Anterior cingulate cortex (tissue), 58 donors: ENCODE data around the gene ABCB4.
"Not testable (repeated sequence)": the region's sequence is repeated elsewhere in the genome, so short reads cannot be mapped to it uniquely, and the experiment has no call there.

ENCODE experiments used
- DNase-seq, 58 donors: peaks; one replicate each; lab custom pipeline; 2025; lab: John Stamatoyannopoulos, UW

ABCB4 gene

DNA sequence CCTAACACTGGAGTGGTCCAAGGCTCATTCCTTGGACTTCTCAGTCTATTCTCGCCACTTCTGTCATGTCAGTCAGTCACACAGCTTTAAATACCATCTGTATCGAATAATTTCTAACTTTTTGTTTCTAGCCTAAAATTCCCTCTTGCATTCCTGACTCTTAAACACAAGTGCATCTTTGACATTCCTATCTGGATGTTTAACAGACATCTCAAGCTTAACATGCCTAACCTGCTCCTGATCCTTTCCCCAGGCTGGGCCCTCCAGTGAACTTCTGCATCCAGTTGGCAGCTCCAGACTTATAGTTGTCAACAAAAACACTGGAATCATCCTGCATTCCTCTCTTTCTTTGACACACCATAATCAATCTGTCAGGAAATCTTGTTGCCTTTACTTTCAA is 4.5 kb upstream of the ABCB4 start:
- DNase-seq: no peak

DNA sequence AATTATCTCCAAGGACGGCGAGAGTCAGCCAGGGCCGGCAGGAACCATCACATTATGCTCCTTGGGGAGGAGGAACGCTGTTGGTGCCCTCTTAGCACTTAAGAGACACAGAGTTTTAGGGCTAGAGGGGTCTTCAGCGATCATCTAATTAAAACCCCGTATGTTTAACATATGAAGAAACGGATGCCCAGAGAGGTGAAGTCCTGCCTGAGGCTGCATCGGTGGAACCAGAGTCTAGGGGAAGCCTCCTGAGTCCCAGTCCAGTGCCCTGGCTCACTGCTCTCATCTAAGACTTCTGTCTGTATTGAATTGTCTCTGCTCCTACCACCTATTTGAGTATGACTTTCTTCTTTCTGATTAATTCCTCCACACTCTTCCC is 688 bp upstream of the ABCB4 start:
- no peak for DNase-seq

DNA sequence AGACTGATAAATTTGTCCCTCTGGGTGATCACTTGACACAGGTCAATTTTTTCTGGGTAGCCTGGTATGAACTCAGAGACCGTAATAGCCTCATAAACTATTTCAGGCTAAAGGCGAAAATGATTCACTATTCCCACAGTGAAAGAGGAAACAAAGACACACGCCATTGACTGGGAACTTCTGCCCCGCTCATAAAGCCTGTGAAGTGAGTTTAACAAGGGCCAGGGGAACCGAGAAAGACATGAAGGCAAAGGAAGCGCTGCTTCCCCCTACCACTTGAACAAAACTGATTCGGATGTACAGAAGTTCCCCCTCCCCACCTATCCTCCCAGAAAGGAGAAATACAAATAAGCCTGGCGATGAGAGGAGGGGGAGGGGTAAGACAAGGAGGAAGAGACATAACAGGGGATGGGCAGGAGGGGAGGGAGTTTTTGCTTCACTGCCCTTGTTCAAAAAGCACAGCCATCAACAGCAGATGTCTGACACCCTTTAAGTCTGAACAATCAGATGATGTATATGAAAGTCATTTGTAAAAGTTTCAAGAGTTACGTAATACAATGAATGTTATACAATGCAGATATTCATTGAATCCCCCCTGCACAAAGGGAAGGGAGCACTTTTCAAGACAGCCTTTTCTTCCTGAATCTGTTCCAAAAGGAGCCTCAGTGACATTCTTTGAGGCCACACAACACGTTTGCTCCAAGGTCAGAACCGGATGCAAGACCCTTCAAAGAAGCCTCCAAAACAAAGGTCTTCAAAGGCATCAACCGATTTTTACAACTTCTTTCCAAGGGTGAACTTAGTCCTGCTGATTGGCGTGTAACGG is 734 bp downstream of the ABCB4 start:
- DNase-seq: peak in 10 of 58 donors; percentile 2 to 29 (median 6)

DNA sequence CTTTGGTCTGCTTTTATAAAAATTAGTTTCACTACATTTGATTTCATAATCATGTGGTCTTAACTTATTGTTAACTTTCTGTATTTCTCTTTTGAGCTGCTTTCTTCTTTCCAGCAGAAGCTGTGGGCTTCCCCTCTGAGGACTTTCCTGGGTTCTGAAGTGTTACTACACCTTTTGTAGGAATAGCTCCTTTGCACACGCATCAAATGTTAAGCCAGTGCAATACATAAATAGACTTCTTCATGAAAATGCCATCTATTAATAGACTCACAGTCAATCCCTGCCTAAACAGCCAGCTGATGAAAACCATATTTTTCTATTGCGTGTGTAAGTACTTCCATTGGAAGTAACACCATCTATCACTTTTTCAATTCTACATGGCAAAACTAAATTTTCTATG is 1.5 kb downstream of the ABCB4 start:
- no peak for DNase-seq

DNA sequence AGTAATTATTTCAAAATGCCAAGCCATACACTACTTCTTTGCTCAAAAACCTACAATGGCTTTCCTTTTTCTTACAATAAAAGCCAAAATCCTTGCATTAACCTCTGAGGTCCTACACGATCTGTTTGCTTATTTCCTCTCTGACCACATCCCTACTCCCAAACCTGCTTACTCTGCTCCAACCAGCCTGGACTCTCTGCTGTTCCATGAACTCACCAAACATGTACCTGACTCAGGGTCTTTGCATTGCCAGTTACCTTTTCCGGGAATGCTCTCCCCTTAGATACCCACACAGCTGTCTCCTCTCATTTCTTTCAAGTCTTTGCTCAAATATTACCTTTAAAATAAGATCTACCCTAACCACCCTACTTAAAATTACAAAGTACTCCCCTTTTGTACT is 2.3 kb downstream of the ABCB4 start:
- DNase-seq: no peak

DNA sequence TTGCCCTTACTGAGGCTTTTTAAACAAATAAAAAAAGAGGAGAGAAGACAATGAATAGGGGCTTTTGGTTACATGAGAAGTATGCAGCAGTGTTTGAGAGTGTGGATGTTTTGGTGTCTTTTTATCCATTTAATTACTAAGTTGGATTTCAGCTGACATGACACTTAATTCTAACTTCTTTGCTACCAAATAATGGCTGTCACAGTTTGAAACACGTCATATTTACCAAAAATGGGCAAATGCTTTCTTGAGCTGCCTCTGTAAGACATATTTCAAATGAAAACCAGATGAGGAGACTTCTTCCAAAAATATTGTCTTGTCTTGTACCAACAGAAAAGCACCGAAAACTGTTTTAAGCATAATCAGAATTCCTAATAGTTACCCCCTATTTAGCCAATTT is 4.0 kb downstream of the ABCB4 start:
- DNase-seq: no peak

DNA sequence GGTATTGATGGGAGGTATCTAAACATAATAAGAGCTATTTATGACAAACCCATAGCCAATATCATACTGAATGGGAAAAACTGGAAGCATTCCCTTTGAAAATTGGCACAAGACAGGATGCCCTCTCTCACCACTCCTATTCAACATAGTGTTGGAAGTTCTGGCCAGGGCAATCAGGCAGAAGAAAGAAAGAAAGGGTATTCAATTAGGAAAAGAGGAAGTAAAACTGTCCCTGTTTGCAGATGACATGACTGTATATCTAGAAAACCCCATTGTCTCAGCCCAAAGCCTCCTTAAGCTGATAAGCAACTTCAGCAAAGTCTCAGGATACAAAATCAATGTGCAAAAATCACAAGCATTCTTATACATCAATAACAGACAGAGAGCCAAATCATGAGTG is 6.3 kb downstream of the ABCB4 start:
- DNase-seq: not testable (repeated sequence)

DNA sequence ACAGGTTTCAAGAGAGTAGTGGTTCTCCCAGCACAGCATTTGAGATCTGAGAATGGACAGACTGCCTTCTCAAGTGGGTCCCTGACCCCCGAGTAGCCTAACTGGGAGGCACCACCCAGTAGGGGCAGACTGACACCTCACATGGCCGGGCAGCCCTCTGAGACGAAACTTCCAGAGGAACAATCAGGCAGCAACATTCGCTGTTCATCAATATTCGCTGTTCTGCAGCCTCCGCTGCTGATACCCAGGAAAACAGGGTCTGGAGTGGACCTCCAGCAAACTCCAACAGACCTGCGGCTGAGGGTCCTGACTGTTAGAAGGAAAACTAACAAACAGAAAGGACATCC is 10.0 kb downstream of the ABCB4 start:
- DNase-seq: not testable (repeated sequence)

DNA sequence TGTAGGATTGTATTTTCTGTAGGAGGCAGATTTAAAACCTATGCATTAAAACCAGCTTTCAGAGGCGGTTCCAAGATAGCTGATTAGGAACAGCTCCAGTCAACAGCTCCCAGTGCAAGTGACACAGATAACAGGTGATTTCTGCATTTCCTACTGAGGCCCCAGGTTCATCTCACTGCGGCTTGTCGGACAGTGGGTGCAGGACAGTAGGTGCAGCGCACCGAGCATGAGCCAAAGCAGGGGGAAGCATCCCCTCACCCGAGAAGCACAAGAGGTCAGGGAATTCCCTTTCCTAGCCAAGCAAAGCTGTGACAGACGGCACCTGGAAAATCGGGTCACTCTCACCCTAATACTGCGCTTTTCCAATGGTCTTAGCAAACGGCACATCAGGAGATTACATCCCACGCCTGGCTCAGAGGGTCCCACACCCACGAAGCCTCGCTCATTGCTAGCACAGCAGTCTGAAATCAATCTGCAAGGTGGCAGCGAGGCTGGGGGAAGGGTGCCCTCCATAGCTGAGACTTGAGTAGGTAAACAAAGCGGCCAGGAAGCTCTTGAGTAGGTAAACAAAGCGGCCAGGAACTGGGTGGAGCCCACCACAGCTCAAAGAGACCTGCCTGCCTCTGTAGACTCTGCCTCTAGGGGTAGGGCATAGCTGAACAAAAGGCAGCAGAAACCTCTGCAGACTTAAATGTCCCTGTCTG is 10.5 kb downstream of the ABCB4 start:
- not testable (repeated sequence) for DNase-seq

DNA sequence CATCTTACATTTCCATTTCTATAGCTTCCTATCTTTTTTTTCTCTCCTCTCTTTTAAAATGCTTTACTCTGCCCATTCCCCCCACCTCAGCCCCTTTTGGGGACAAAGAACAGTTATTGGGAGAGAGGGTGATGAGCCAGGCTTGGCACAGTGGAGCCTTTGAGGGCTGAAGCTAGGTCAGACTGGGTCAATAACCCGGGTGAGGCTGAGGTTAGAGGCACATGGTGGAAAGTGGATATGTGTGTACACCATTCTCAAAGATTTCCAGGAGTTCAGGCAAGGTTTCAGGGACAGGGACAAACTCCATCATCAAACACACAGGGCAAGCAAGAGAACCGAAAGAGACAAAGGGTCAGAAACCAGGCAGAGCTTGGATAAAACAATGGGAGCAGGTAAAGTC is 11.5 kb downstream of the ABCB4 start:
- DNase-seq: no peak

DNA sequence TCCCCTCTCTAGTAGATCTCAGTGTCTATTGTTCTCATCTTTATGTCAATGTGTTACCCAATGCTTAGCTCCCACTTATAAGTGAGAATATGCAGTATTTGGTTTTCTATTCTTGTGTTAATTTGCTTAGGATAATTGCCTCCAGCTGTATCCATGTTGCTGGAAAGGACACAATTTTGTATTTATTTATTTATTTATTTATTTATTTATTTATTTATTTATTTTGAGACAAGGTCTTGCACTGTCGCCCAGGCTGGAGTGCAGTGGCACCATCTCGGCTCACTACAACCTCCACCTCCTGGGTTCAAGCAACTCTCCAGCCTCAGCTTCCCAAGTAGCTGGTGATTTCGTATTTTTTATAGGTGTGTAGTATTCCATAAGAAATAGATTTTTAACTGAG is 15.0 kb downstream of the ABCB4 start:
- DNase-seq: not testable (repeated sequence)

DNA sequence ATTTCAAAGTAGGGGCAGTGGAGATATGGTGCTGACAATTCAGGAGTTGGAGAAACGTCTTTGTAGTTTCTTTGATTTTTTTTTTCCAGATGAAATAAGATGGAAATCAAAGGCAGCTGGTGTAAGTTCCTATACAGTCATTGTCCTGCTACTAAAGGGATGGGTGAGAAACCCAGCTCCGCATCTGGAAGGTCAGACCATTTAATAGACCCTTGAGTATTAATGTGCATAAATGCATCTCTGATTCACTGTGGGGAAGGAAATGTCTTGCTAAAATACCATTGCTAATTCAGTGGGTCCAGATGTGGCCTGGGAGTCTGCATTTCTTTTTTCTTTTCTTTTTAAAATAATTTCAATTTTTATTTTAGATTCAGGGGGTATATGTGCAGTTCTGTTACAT is 15.5 kb downstream of the ABCB4 start:
- DNase-seq: no peak

DNA sequence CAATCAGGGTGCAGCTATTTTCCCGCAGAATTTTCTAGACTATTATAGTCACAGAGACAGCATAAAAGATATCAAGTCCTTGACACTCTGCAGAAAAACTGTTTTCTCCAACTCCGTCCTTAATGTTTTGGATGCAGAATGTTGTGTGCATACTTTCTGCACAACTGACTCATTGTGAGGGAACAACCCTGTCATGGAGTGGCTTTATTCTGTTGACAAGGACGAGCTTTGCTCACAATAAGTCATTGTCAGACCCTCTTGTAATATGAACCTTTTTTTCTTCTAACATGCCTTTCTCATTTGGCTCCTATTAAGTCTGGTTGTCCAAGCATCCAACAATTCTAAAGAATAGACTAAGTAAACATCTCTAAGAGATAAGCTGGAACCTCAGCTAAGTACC is 17.3 kb downstream of the ABCB4 start:
- DNase-seq: no peak

DNA sequence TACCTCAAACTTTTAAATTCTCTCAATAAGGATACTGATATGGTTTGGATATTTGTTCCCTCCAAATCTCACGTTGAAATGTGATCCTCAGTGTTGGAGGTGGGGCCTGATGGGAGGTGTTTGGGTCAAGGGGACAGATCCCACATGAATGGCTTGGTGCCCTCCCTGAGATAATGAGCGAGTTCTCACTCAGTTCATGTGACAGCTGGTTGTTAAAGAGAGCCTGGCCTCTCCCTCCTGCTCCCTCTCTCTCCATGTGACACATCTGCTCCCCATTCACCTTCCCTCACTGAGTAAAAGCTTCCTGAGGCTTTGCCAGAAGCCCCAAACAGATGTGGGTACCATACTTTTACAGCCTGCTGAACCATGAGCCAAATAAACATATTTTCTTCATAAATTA is 19.2 kb downstream of the ABCB4 start:
- DNase-seq: no peak

DNA sequence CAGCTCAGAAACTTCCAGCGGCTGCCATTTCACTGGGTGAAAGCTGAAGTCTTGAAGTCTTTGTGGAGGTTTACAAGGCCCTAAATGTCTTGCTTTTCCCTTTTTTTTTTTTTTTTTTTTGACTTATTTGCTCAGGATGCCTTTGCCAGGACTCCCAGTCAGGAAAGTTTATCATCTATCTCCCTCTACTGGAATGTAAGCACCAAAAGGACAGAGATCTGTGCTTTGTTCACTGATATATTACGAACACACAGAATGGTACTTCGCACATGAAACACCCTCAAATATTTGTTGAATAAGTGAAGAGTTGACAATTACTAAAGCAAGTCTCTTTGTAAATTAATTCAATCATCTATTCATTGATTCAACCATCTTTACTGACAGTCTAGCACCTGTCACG is 23.2 kb downstream of the ABCB4 start:
- DNase-seq: no peak

DNA sequence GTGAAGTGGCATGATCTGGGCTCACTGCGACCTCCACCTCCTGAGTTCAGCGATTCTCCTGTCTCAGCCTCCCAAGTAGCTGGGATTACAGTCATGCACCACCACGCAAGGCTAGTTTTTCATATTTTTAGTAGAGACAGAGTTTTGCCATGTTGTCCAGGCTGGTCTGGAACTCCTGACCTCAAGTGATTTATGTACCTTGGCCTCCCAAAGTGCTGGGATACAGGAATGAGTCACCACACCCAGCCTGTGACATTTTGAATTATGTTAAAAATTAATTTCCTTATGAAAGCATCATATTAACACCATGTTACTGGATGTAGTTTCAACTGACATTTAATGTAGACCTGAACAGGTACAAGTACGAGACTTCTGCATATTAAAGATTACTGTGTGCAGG is 24.3 kb downstream of the ABCB4 start:
- DNase-seq: no peak

DNA sequence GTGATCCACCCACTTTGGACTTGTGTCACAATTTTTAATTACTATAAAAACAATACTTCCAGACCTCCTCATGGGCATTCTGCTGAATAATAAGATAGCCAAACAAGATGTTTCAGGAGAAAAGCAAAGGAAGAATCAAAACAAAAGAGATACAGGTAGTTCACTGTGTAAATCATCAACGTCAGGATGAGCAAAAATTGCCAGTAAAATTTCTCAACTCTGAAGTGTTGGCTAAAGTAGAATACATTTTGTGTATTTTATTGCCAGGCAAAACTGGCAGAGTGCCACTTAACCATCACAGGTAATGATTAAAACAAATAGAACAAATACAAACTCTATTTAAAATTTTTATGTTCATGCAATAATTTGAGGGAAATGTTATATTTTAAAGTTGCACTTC is 24.8 kb downstream of the ABCB4 start:
- DNase-seq: no peak

DNA sequence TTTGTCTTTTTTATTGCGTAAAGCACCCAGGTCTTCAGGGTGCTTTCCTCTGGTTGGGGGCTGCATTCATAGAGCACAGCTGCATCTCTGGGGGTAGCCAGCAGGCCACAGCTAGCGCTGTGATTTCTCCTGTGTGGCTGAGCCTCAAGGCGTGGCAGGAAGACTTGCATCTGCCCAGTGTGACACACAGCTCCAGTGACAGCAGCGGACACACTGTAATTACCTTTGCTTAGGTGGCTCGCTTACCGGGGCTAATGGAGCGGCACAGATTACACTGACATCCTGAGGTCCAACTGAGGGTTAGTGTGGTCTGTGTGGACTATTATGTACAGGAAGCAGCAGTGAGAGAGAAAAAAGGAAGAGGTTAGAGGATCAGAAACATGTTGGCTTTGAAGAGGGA is 27.1 kb downstream of the ABCB4 start:
- DNase-seq: no peak

DNA sequence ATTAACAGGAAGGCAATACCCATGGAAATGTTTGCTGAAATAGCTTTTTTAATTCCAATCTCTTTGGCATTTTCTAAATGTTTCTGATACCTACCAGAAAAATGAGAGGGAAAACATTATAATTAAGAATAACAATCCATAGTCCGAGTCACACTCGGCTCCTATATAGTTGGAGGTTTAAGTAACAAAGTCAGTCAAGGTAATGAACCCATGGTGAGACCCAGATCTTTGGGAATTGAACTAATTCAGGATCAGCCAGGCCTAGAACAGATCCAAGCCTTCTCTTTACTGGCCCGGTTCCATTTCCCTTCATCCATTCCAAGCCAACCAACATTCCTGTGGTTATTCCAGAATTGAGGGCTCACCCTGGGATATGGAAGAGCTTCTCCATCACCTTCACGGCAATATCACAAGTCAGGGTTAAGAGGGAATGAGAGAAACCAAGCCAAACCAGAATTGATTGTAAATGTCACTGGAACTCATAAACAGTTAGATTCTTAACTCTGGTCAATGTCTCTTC is 28.3 kb downstream of the ABCB4 start:
- DNase-seq: no peak

DNA sequence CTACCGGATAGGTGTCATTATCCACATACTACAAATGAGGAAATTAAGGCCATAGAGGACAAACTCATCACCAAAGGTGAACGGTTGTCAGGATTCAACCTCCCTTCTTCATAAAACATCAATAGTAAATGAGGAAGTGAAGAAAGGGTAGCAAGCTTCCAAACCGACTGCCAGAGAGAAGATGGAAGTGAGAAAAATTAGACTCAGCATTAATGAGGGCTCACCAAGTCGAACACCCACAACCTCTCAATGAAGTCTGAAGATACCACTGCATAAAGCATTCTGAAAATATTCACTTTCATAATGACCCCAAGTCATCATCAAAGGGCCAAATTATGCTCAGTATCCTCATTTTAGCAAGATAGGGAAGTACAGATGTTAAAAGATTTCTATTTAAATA is 29.6 kb downstream of the ABCB4 start:
- no peak for DNase-seq

DNA sequence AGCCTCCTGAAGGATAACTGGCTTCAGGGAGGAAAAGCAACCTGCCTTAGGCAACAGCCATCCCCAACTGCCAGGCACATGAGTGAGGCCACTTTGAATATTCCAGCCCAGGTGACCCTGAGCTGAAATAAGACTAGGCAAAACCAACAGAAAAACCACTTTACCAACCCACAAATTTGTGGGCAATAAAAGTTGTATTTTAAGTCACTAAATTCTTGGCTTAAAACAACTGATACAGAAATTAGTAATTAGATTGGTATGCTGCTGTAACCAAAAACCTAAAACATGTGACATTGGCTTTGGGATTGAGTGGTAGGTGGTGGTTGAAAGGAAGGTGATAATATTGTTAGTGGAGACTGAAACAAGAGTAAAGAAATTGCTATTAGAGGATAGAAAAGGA is 39.9 kb downstream of the ABCB4 start:
- DNase-seq: no peak

DNA sequence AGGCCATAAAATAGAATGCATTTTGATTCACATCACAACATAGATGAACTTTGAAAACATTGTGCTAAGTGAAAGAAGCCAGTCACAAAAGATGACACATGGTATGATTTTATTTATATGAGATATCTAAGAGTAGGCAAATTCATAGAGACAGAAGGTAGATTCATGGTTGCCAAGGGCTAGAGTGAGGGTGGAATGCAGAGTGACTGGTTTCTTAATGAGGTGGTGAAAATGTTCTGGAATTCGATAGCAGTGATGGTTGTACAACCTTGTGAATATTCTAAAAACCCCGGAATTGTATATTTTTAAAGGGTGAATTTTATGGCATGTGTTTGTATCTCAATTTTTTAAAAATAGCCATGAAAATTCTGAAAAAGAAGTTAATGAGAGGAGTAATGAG is 42.9 kb downstream of the ABCB4 start:
- no peak for DNase-seq
